HepG2 (cell line): ENCODE results near the gene TAB3. TPM values are rescaled to one million over a fixed set of nuclear protein-coding genes. Genes with fewer than 3 reads are reported as not detected.

Experiments
- ISL2 ChIP-seq: sonication (generic); formaldehyde crosslinking; IDR thresholded peaks from 2 replicates; pipeline ENCODE4 v1.5.0; 2020; ENCODE audit warnings: missing genetic modification reagents
- JUN ChIP-seq: sonication (generic); formaldehyde crosslinking; IDR thresholded peaks from 2 replicates; pipeline ENCODE4 v1.4.0; 2020; ENCODE audit warnings: mild to moderate bottlenecking, missing genetic modification reagents
- KDM5B ChIP-seq: sonication (generic); formaldehyde crosslinking; IDR thresholded peaks from 2 replicates; pipeline ENCODE4 v1.4.0; 2020; ENCODE audit warnings: missing genetic modification reagents, mild to moderate bottlenecking, borderline replicate concordance
- MTF1 ChIP-seq: sonication (generic); formaldehyde crosslinking; IDR thresholded peaks from 2 replicates; pipeline ENCODE4 v1.5.0; 2020; ENCODE audit warnings: missing genetic modification reagents
- NFRKB ChIP-seq: fragments of 450-650 bp; IDR thresholded peaks from 2 replicates; pipeline ENCODE4 v1.6.1; 2017
- NR2F6 ChIP-seq, 2 experiments: IDR thresholded peaks; 2 replicates each; pipeline ENCODE4 v1.6.1; 2016; ENCODE audit warnings: antibody characterized with exemption in 1 of 2, mild to moderate bottlenecking in 1 of 2
- POLR2AphosphoS2 ChIP-seq: IDR thresholded peaks from 2 replicates; pipeline ENCODE4 v1.6.1; 2011; ENCODE audit warnings: low read depth, low read length, improper control_type of control experiment
- PTBP1 ChIP-seq: fragments of 200-400 bp; formaldehyde crosslinking; IDR thresholded peaks from 2 replicates; pipeline ENCODE4 v1.6.1; 2018; ENCODE audit warnings: low read length, low read depth; ENCODE audit not compliant: poor library complexity, severe bottlenecking
- SALL1 ChIP-seq: sonication (generic); formaldehyde crosslinking; IDR thresholded peaks from 2 replicates; pipeline ENCODE4 v1.8.0; 2022; ENCODE audit warnings: mild to moderate bottlenecking, missing genetic modification reagents
- SP140L ChIP-seq: sonication (generic); formaldehyde crosslinking; IDR thresholded peaks from 2 replicates; pipeline ENCODE4 v1.4.0; 2020; ENCODE audit warnings: missing genetic modification reagents, borderline replicate concordance
- TCF12 ChIP-seq, 2 experiments: fragments of 450-650 bp in 1 of 2; sonication (generic) in 1 of 2; formaldehyde crosslinking in 1 of 2; IDR thresholded peaks; 2 replicates each; pipeline versions ENCODE4 v1.6.1 to v1.8.0; 2017 to 2022; ENCODE audit warnings: antibody characterized with exemption in 1 of 2, mild to moderate bottlenecking in 1 of 2, missing genetic modification reagents in 1 of 2, moderate library complexity in 1 of 2
- ZNF292 ChIP-seq: sonication (generic); formaldehyde crosslinking; IDR thresholded peaks from 2 replicates; pipeline ENCODE4 v1.8.1; 2022; ENCODE audit warnings: mild to moderate bottlenecking, low read depth, missing genetic modification reagents, borderline replicate concordance
- ZNF326 ChIP-seq: sonication (generic); formaldehyde crosslinking; IDR thresholded peaks from 2 replicates; pipeline ENCODE4 v1.4.0; 2020; ENCODE audit warnings: missing genetic modification reagents, borderline replicate concordance
- ZNF337 ChIP-seq: sonication (generic); formaldehyde crosslinking; IDR thresholded peaks from 2 replicates; pipeline ENCODE4 v1.5.1; 2020; ENCODE audit warnings: missing genetic modification reagents, low read depth, mild to moderate bottlenecking, borderline replicate concordance
- ZNF615 ChIP-seq: sonication (generic); formaldehyde crosslinking; IDR thresholded peaks from 2 replicates; pipeline ENCODE4 v1.5.0; 2020; ENCODE audit warnings: mild to moderate bottlenecking, missing genetic modification reagents, borderline replicate concordance
- ZNF775 ChIP-seq: sonication (generic); formaldehyde crosslinking; IDR thresholded peaks from 2 replicates; pipeline ENCODE4 v1.4.0; 2020; ENCODE audit warnings: missing genetic modification reagents, mild to moderate bottlenecking, moderate library complexity, borderline replicate concordance
- ZNF891 ChIP-seq: sonication (generic); formaldehyde crosslinking; IDR thresholded peaks from 2 replicates; pipeline ENCODE4 v1.5.0; 2020; ENCODE audit warnings: mild to moderate bottlenecking, missing genetic modification reagents
- polyA plus RNA-seq, 8 experiments: library from polyadenylated mRNA; depleted of rRNA in 3 of 8; stranded (reverse) in 7 of 8; unstranded in 1 of 8; fragments of >200 nt; fragmentation: Illumina TruSeq in 4 of 8; extraction: Trizol in 4 of 8; gene quantifications; 2 replicates each; pipeline versions ENCODE4 v1.2.1 to v1.2.3, GENCODE V29; 2011 to 2016; ENCODE audit warnings: low read depth in 4 of 8, missing spikeins in 1 of 8, mixed read lengths in 1 of 8; ENCODE audit not compliant: insufficient read depth in 1 of 8
- total RNA-seq, 5 experiments: library from RNA; depleted of rRNA; stranded (reverse); fragments of >200 nt; fragmentation: Illumina TruSeq; extraction: Trizol; gene quantifications; 2 replicates each; pipeline ENCODE4 v1.2.3, GENCODE V29; 2016; ENCODE audit warnings: low read depth in 1 of 5
- TF ChIP-seq, protein P1 (sequence below), 2 experiments: sonication (generic) in 1 of 2; formaldehyde crosslinking in 1 of 2; IDR thresholded peaks; 2 replicates each; pipeline versions ENCODE4 v1.5.1 to v1.6.1; 2011 to 2020; ENCODE audit warnings: borderline replicate concordance in 1 of 2, low read depth in 1 of 2, low read length in 1 of 2, mild to moderate bottlenecking in 1 of 2, missing genetic modification reagents in 1 of 2, moderate library complexity in 1 of 2
- TF ChIP-seq, protein P2 (sequence below): sonication (generic); formaldehyde crosslinking; IDR thresholded peaks from 2 replicates; pipeline ENCODE4 v1.4.0; 2020; ENCODE audit warnings: missing genetic modification reagents, mild to moderate bottlenecking, borderline replicate concordance
- TF ChIP-seq, protein P3 (sequence below): sonication (generic); formaldehyde crosslinking; IDR thresholded peaks from 2 replicates; pipeline ENCODE4 v1.8.0; 2022; ENCODE audit warnings: missing genetic modification reagents, mild to moderate bottlenecking, inconsistent platforms, borderline replicate concordance
- TF ChIP-seq, protein P4 (sequence below): sonication (generic); formaldehyde crosslinking; conservative IDR thresholded peaks from 2 replicates; pipeline ENCODE4 v1.4.0; 2020; ENCODE audit warnings: missing genetic modification reagents

The TAB3 gene
- total and polyA plus RNA-seq, 2 of the 13 experiments (the other 11 are each of a cell fraction or from before 2014, with no cell fraction given): 27.2 to 59.8 TPM

DNA sequence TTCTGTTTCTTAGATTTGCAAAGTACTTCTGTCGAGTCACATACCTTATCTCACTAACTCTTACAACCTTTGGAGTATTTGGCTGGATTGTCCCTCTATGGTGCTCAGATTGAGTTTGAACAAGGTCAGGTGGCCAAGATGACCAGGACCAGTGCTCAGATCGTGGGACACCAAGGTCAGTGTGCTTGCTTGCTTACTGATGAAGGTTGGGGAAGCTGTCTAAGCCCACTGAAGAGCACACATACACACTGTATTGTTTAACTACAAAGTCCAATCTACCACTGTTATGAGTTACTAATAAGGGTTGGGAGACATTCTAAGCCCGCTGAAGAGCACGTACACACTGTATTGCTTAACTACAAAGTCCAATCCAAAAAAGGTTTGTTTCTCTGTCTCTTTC, 53.7 kb downstream of the TAB3 start (continued):
- TF ChIP-seq, protein P1, sequence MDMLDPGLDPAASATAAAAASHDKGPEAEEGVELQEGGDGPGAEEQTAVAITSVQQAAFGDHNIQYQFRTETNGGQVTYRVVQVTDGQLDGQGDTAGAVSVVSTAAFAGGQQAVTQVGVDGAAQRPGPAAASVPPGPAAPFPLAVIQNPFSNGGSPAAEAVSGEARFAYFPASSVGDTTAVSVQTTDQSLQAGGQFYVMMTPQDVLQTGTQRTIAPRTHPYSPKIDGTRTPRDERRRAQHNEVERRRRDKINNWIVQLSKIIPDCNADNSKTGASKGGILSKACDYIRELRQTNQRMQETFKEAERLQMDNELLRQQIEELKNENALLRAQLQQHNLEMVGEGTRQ (IDR thresholded peaks at IDR 0.05; ENCODE audit: low read depth, low read length): peak; percentile 22; the same call in 1 of the 2 replicates
- TF ChIP-seq, protein P1 (CRISPR knock-in tag; IDR thresholded peaks at IDR 0.05; ENCODE audit: borderline replicate concordance): peak; percentile 60; the same call in 1 of the 2 replicates
- TF ChIP-seq ZNF337 (CRISPR knock-in tag) (no peak), MTF1 (no peak), NR2F6 (IDR thresholded peaks at IDR 0.05) (0 out of 2 replicates have a peak, but pooled peaks have one; percentile 19), NR2F6 (CRISPR knock-in tag; IDR thresholded peaks at IDR 0.05) (peak; percentile 66), ZNF615 (CRISPR knock-in tag) (no peak), ZNF326 (CRISPR knock-in tag) (no peak), ISL2 (peak; percentile 65; the same call in 1 of the 2 replicates), NFRKB (no peak), JUN (CRISPR knock-in tag) (no peak), ZNF292 (CRISPR knock-in tag) (peak; percentile 46; the same call in 1 of the 2 replicates), KDM5B (CRISPR knock-in tag) (no peak), ZNF891 (CRISPR knock-in tag) (no peak), POLR2AphosphoS2 (no peak), TCF12 (IDR thresholded peaks at IDR 0.05) (no peak), TCF12 (CRISPR knock-in tag; IDR thresholded peaks at IDR 0.05) (no peak), SALL1 (peak; percentile 98), SP140L (no peak), ZNF775 (no peak), PTBP1 (no peak)
- TF ChIP-seq, protein P2, sequence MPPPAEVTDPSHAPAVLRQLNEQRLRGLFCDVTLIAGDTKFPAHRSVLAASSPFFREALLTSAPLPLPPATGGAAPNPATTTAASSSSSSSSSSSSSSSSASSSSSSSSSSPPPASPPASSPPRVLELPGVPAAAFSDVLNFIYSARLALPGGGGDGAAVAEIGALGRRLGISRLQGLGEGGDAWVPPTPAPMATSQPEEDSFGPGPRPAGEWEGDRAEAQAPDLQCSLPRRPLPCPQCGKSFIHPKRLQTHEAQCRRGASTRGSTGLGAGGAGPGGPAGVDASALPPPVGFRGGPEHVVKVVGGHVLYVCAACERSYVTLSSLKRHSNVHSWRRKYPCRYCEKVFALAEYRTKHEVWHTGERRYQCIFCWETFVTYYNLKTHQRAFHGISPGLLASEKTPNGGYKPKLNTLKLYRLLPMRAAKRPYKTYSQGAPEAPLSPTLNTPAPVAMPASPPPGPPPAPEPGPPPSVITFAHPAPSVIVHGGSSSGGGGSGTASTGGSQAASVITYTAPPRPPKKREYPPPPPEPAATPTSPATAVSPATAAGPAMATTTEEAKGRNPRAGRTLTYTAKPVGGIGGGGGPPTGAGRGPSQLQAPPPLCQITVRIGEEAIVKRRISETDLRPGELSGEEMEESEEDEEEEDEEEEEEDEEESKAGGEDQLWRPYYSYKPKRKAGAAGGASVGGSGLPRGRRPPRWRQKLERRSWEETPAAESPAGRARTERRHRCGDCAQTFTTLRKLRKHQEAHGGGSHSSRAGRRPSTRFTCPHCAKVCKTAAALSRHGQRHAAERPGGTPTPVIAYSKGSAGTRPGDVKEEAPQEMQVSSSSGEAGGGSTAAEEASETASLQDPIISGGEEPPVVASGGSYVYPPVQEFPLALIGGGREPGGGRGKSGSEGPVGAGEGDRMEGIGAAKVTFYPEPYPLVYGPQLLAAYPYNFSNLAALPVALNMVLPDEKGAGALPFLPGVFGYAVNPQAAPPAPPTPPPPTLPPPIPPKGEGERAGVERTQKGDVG (CRISPR knock-in tag): no peak
- TF ChIP-seq, protein P3, sequence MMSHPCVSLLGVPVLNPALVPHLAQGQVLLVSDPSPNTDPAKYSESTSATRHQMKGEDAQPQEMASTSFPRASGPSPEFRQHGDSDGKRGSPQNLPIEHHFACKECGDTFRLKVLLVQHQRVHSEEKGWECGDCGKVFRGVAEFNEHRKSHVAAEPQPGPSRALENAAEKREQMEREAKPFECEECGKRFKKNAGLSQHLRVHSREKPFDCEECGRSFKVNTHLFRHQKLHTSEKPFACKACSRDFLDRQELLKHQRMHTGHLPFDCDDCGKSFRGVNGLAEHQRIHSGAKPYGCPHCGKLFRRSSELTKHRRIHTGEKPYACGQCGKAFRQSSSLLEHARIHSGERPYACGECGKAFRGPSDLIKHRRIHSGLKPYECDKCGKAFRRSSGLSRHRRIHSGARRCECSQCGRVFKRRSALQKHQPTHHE (CRISPR knock-in tag): no peak
- TF ChIP-seq, protein P4, sequence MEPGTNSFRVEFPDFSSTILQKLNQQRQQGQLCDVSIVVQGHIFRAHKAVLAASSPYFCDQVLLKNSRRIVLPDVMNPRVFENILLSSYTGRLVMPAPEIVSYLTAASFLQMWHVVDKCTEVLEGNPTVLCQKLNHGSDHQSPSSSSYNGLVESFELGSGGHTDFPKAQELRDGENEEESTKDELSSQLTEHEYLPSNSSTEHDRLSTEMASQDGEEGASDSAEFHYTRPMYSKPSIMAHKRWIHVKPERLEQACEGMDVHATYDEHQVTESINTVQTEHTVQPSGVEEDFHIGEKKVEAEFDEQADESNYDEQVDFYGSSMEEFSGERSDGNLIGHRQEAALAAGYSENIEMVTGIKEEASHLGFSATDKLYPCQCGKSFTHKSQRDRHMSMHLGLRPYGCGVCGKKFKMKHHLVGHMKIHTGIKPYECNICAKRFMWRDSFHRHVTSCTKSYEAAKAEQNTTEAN (CRISPR knock-in tag): 0 out of 2 replicates have a peak, but pooled peaks have one; percentile 23
